COR-L47 (cell line): ENCODE results near the gene KCNQ1.

Experiments used
- DNase-seq: peaks from one replicate; lab custom pipeline; 2025; lab: John Stamatoyannopoulos, UW

Gene KCNQ1

GRCh38 chr11:2716376-2717095, 271.7 kb downstream of the KCNQ1 start:
- no peak for DNase-seq

- DNase-seq, result no peak
Observed at GRCh38 chr11:2717561-2718325, 272.9 kb downstream of the KCNQ1 start.

DNA sequence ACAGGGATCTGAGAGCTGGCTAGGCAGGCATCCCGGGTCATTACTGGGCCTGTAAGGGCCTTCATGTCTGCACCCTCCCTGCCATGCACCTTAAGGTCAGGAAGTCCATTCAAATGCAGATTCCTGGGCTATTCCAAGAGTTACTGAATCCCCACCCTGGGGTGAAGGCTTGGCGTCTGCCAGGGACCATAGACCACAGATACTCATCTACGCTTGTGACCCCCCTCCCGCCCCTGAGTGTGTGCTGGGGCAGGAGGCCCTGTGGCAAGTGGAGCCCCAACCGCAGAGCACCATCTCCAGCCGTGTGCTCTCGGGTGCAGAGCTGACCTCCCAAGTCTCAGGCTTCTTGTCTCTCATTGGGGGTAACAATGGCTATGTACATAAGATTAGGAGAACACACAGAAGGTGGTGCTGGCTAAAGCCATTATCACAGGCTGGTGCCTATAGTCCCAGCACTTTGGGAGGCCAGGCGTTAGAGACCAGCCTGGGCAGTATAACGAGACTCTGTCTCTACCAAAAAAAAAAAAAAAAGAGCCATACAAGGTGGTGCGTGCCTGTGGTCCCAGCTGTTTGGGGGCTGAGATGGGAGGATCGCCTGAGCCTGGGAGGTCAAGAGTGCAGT, 274.1 kb downstream of the KCNQ1 start:
- no peak for DNase-seq

DNA sequence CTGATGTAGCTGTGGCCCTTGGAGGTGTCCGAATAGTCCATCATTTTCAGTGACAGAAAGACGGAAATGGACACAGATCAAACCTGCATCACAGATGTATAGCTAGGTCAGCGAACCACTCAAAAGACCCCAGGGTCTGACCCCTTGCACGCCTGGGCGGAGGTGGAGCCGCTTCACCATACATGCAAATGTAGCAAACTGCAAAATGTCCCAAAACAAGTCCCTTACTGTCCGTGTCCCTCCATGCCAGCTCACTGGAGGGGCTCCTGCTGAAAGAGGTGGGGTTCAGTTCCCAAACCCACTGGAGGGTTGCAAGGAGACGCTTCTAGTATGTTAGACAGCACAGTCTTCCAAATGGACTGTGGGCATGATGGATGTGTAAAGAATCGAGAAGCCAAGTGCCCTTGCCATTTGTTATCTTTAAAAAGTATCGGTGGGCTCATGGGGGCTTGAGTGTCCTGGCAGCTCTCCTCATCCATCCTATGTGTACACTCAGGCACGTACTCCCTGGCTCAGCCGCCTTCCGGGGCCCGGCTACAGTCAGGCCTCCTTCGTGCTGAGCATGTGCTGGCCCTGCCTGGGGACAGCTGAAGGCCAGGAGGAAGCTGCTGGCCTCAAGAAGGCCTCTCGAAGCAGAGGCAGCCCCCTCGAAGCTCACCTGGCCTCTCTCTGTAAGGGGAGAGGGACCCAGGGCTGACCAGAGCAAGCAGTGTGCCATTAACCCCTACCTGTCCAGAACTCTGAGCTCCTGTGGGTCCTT, 275.2 kb downstream of the KCNQ1 start:
- no peak for DNase-seq

DNA sequence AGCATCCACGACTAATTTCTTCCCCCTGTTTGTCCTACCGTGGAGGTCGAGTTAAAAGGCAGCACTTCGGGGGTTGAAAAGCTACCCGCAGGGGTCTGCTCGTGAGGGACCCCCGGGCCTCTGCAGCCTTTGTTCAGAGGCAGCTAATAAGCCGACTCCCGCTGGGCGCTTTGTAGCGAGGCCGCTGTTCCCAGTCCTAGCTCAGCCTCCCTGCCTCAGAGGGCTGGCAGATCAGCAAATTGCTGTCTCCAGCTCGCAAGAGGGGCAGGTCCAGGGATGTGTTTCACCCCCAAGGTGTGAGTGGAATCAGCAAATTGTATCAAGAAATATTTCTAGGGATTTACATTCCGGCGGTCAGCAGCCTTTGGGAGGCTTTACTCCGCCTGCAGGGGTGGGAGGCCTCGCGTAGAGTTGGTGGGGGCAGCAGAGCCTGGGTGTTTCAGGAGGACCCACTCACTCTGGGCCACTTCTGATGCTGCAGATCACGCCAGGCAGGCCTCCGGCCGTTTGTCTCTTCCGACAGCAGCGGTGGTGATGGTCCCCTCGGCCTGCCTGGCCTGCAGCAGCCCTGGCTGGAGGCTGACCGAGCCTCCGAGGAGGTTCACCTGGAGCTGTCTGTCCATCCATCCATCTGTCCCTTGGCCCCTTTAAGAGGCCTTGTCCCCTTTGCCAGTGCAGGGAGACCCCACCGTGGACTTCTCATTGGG, 276.6 kb downstream of the KCNQ1 start:
- no peak for DNase-seq

DNA sequence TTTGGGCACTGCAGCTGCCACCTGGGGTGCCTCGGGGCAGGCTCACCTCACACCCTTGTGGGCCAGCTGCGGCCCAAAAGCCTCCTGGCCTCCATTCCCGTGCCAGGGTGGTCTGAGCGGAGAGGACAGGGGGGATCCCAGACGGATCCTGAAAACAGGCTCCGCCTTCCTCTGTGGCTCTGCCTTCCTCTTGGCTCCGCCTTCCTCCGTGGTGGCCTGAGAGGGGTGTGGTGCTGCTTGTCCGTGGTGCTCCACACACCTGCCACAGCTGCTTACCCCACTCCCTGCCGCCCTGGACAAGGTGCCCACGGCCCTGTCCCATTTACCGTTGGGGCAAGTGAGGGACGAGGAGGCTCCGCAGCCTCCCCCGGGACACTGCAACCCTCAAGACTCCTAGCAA, 278.1 kb downstream of the KCNQ1 start:
- no peak for DNase-seq

GRCh38 chr11:2724104-2724503, 279.3 kb downstream of the KCNQ1 start:
- DNase-seq, result no peak

- DNase-seq, result no peak
Observed at GRCh38 chr11:2724653-2725367, 280.0 kb downstream of the KCNQ1 start.

DNA sequence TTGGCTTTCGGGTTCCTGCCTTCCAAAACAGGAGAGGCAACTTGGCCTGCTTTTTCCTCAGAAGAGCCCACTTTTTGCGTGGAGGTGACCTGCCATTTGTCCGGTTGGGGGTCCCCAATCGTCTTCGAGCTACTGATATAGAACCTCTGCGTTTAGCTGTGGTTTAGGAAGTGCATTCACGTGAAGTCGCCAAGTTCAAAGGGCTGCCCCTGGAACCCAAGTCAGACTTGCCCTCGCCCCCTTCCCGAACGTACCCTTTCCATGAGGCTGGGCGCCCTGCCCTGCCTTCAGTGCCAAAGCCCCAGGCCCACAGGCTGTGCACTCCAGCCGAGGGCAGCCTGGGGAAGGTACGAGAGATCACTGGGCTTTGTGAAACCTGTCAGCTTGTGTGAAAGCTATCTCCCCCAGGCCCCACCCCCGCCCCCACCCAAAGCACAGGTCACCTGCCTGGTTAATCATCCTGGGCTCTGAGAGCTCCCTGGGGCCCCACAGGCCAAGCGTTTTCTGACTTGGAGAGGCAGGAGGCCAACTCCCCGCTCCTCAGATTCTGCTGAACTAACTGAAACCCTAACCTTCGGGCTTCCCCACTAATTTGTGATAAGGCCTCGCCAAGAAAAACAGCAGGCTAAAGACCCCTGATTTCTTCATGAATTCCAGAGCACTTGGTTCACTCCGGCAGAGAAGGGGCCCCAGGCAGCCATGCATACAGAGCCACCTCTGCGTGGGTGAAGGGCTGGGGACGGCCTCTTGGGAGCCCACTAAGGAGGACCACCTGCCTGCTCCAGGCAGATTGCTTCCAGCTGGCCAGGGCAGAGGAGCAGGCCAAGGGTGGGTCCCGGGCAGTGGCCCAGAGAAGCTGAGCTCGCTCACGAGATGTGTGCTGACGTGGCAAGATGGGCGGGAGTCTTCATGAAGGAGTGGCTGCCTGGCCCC, 280.8 kb downstream of the KCNQ1 start:
- no peak for DNase-seq

- no peak for DNase-seq
Observed at GRCh38 chr11:2726964-2727363, 282.2 kb downstream of the KCNQ1 start.

DNA sequence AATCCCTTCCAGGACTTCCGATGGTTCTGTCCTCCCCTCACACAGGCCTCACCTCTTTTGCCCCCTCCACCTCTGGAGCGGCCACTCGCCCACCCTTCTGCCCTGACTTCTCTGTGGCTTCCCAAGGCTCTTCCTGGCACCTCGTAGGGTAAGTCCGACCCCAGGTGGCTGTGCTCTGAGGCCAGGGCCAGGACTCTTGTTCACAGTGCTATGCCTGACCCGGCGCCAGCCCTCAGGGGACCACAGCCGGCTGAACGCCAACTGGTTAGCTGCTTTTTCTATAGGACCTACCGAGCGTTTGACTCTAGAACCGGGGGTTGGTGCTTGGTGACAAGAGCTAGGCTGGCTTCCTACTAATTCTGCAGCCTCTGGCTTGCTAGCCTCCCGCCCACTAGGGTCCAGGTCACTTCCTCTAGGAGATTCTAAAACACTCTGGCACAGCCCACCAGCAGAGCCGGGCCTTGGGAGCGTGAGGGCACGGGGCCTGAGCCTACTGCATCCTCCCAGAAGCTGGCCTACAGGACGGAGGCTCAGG, 283.4 kb downstream of the KCNQ1 start:
- no peak for DNase-seq

DNA sequence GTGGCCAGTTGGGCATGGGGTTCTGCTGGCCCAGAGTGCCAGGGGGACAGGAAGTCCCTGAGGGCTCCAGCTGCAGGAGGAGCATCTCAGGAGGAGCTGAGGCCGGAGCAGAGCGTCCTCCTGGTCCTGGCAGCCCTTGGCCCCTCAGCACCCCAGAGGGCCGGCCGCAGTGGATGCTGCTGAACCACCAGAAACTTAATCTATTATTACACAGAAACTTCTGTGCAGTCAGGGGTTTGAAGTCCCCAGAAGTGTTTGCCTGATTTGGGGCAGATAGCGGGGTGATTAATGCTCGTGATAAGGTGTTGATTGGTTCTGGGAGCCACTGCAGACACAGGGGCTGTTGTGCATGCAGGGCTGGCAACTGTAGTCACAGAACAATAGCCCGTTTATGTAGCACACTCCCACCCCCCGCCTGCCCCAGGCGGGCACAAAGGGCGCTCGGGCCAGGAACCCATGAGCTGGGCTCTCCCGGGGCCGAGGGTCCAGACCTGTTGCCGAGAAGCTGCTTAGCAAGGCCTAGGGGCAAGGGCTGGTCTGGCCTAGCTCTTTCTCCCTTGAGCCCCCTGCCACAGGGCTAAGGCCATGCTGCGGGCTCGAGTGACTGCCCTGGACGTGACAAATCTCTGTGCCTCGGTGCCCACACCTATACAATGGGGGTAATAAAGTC, 284.0 kb downstream of the KCNQ1 start:
- DNase-seq, result no peak

DNA sequence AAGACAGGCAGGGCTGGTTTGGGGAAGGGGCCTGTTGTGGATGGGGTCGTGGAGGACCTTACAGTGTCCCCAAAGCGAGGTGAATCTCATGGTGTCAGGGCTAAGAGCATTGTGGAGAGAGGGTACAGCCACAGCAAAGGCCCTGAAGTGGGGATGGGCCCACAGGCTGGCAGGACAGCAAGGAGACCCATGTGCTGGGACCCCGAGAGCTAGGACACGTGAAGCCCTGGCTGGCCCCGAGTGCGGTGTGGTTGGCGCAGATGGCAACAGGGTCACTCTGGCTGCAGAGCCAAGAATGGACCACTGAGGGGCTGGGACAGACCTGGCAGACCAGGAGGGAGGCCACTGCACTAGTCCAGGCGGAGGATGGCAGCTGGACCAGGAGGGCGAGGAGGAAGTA, 285.0 kb downstream of the KCNQ1 start:
- no peak for DNase-seq

DNA sequence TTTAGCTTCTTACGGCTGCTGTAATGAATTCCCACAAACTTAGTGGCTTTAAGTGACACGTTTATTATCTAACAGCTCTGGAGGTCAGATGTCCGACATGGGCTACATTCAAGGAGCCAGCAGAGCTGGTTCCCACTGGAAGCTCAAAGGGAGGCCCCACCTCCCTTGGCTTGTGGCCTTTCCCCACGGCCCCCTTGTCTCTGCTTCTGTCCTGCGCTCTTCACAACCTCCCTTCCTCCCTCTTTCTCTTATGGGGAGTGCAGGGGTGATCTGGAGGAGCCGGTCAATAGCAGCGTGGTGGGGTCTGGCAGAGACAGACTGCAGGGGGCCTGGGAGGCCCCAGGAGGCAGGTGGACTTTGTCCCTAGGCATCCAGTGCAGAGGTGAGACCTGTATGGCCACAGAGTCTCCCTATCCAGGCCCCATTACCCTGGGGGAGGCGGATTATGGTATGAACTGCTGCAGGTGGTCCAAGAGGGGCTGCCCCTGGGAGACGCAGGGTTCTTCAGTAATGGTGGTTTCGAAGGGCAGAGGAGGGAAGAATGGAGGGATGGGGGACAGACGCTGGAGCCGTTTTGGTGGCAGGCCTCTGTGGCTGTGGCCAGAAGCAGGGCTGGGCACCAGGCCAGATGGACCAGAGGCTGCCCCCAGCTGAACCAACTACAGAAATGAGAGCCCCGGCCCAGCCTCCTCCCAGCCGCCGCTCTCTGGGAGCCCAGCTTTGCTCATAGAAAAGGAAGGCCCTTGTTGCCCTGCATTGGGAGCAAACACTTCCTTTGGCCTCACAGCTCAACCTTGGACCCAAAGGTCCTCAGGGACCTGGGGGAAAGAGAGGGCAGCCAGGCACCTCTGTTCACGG, 285.7 kb downstream of the KCNQ1 start:
- DNase-seq, result no peak

DNA sequence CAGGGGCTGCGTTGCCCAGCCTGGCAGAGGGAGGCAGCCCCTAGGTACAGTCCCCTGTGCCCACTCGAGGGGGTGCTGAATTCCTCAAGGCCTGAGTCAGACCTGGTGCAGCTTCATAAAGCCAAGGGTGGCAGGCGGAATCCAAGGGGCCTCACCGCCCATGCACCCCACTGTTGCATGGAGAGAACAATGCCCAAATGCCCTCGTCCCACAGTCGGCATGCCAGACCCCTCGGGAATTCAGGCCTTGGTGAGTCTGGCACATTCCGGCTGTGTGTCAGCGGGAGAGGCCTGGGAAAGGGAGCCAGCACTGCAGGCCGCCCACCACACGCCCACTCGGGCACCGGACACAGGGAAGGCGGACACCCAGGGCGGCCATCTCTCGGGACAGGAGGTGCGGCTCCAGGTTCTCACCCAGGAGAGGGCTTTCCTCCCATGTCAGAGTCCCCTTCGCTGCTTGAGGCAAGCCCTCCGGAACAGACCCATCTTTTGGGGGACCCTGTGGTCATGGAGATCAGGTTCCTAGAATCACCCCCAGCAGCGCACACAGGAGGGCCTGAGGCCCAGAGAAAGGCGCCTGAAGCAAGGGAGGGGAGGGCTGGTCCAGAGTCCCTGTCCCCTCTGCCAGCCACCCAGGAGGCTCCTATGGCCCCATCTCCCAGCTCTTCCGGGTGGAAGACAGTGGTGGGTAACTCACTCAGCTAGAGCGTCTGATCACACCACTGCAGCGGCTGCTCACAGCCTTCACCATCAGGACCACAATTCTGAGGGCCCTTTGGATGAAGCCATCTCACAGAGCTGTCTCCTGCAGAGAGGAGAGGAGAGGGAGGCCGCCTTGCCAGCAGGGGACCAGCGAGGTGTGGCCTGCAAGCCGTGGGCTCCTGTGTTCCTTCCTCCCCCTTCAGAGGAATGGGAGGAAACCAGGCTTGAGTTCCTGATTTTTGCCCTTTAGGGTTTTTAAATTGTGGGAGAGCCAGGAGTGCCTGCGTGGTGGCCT, 286.6 kb downstream of the KCNQ1 start:
- DNase-seq, result no peak

DNA sequence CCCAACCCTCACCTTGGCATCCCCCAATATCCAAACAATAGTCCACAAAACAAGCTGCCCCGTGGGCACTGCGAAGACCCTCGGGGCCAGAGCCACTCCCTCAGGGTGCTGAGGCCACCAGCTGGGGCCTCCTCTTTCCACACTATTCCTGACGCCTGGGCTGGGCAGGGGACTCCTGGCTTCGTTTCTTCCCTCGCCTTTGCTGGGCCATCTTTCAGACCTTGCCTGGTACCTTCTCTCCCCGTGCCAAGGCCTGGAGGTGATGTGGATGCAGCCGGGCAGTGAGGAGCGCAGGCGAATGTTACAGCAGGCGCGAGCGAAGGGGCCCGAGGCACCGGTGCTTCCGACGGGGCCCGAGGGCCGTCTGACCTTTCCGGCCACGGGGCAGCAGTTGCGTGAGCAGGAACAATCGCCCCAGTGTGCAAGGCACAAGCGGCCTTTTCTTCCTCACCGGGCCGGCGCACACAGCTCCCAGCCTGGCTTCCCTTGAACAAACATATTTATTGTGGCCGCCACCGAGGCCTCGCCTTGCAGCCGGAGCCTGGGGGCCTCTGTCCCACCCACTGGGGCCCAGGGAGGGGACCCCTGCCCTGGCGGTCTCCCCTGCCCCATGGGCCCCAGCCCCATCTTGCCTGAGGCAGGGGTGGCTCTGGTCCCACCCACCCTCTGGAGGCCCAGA, 287.6 kb downstream of the KCNQ1 start:
- DNase-seq, result no peak
